Keratinocyte (primary cell): ENCODE results near the gene HNRNPA2B1. TPM values are rescaled to one million over a fixed set of nuclear protein-coding genes. Genes with fewer than 3 reads are reported as not detected.
"Not testable (repeated sequence)": the region's sequence is repeated elsewhere in the genome, so short reads cannot be mapped to it uniquely, and the experiment has no call there.

Source experiments
- DNase-seq: peaks from one replicate; pipeline ENCODE4 v3.0.0-alpha.2; 2011; ENCODE audit warnings: low read depth, missing footprints, low spot score
- FAIRE-seq: peaks from 2 replicates; lab custom pipeline; 2011; peaks lifted over from hg19 to GRCh38; lab: Jason Lieb, UNC
- H2AFZ ChIP-seq: 2 replicates; pipeline ENCODE4 v1.6.0; 2012; ENCODE audit warnings: low read length, control low read depth, inconsistent platforms; ENCODE audit not compliant: control insufficient read depth
- H3K27ac ChIP-seq: 2 replicates; pipeline ENCODE4 v1.5.1; 2011; ENCODE audit warnings: low read length; ENCODE audit not compliant: control insufficient read depth, insufficient read depth
- H3K27me3 ChIP-seq: 3 replicates; pipeline ENCODE4 v1.6.0; 2011; ENCODE audit warnings: low read length; ENCODE audit not compliant: control insufficient read depth, insufficient read depth; ENCODE audit errors: extremely low read depth
- H3K36me3 ChIP-seq, 2 experiments: 2 replicates in 1 of 2; 3 replicates in 1 of 2; pipeline ENCODE4 v1.5.1; 2011; ENCODE audit warnings: low read length in 2 of 2, mild to moderate bottlenecking in 1 of 2; ENCODE audit not compliant: control insufficient read depth in 2 of 2, insufficient read depth in 2 of 2; ENCODE audit errors: extremely low read depth in 1 of 2
- H3K4me1 ChIP-seq: 3 replicates; pipeline ENCODE4 v1.5.1; 2011; ENCODE audit warnings: low read length; ENCODE audit not compliant: control insufficient read depth, insufficient read depth; ENCODE audit errors: extremely low read depth
- H3K4me2 ChIP-seq: 3 replicates; pipeline ENCODE4 v1.6.0; 2011; ENCODE audit warnings: low read depth, low read length; ENCODE audit not compliant: control insufficient read depth, insufficient read depth; ENCODE audit errors: extremely low read depth
- H3K4me3 ChIP-seq, 3 experiments: fragments of 200-600 bp in 1 of 3; sonication (generic) in 1 of 3; 2 replicates in 2 of 3; 3 replicates in 1 of 3; pipeline ENCODE4 v1.5.1; 2011 to 2016; ENCODE audit warnings: low read length in 3 of 3, mild to moderate bottlenecking in 3 of 3, control low read depth in 2 of 3, inconsistent platforms in 1 of 3, low read depth in 1 of 3, mixed read lengths in 1 of 3, mixed run types in 1 of 3, moderate library complexity in 1 of 3; ENCODE audit not compliant: control insufficient read depth in 2 of 3, insufficient read depth in 2 of 3; ENCODE audit errors: extremely low read depth in 1 of 3
- H3K79me2 ChIP-seq: 2 replicates; pipeline ENCODE4 v1.6.0; 2012; ENCODE audit warnings: low read length; ENCODE audit not compliant: control insufficient read depth, insufficient read depth
- H3K9ac ChIP-seq: 3 replicates; pipeline ENCODE4 v1.6.0; 2011; ENCODE audit warnings: low read length; ENCODE audit not compliant: control insufficient read depth, insufficient read depth; ENCODE audit errors: extremely low read depth
- H3K9me1 ChIP-seq: 3 replicates; pipeline ENCODE4 v1.6.0; 2011; ENCODE audit warnings: low read length; ENCODE audit not compliant: control insufficient read depth, insufficient read depth; ENCODE audit errors: extremely low read depth
- H3K9me3 ChIP-seq: 2 replicates; pipeline ENCODE4 v1.5.1; 2012; ENCODE audit warnings: low read depth, low read length; ENCODE audit not compliant: control insufficient read depth
- H4K20me1 ChIP-seq: 3 replicates; pipeline ENCODE4 v1.6.0; 2011; ENCODE audit warnings: low read length; ENCODE audit not compliant: control insufficient read depth, insufficient read depth; ENCODE audit errors: extremely low read depth
- EZH2 ChIP-seq: IDR thresholded peaks from one replicate; pipeline ENCODE4 v1.6.1; 2012; ENCODE audit warnings: inconsistent platforms, mild to moderate bottlenecking, low read length, moderate library complexity
- dilution Hi-C: fragments of 300-500 bp; cut with MboI; formaldehyde crosslinking; loops from one replicate; pipeline ENCODE4 v1.7.0; 2020; ENCODE audit warnings: low sequenced_read_pairs; ENCODE audit not compliant: extremely low pct_ligation_motif_present
- polyA plus RNA-seq, 5 experiments: library from polyadenylated mRNA; depleted of rRNA in 3 of 5; stranded (reverse) in 3 of 5; stranded (forward) in 1 of 5; unstranded in 1 of 5; fragments of >200 nt; gene quantifications; 1 replicate in 1 of 5; 2 replicates in 3 of 5; 3 replicates in 1 of 5; pipeline versions ENCODE4 v1.2.1 to v1.2.3, GENCODE V29; 2011 to 2012; ENCODE audit warnings: missing spikeins in 2 of 5, low read depth in 1 of 5, low replicate concordance in 1 of 5
- TF ChIP-seq, protein P1 (sequence below), 3 experiments: IDR thresholded peaks in 1 of 3; conservative IDR thresholded peaks in 1 of 3; optimal IDR thresholded peaks in 1 of 3; 2 replicates in 2 of 3; 3 replicates in 1 of 3; pipeline versions ENCODE3 to v1.5.1; 2011; ENCODE audit warnings: low read length in 3 of 3, mild to moderate bottlenecking in 3 of 3, moderate library complexity in 2 of 3, control low read depth in 1 of 3, inconsistent platforms in 1 of 3; ENCODE audit not compliant: insufficient read depth in 2 of 3; ENCODE audit errors: extremely low read depth in 1 of 3

Gene HNRNPA2B1
- polyA plus RNA-seq, 1 donor (not counting 4 experiments of a cell fraction or from before 2014, with no cell fraction given): 511 TPM

GRCh38 chr7:26175903-26176302 lies 24.6 kb downstream of the HNRNPA2B1 start:
- H3K36me3 ChIP-seq, H3K9me3 ChIP-seq, H3K4me1 ChIP-seq, dilution Hi-C loops, H3K9me1 ChIP-seq, H3K9ac ChIP-seq, H3K79me2 ChIP-seq, H3K27ac ChIP-seq, FAIRE-seq, H2AFZ ChIP-seq, H3K27me3 ChIP-seq, H3K4me2 ChIP-seq, DNase-seq, H3K4me3 ChIP-seq, H4K20me1 ChIP-seq: not testable (repeated sequence)

DNA sequence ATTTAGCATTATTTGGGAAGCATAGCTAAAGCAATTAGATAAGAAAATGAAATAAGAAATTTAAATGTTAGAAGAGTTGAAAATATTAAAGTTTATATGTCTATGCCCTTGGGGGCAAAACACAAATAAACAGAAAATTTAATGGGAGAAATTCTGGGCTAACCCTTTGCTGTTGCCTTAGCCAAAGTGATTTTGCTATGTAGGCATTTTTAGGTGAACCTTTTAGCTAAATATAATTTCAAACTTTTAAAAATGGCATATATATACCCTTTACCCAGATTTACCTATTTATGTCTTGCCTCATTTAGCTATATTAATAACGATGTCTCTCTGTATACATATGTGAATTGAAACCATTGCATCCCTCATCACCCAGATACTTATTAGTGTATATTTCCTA lies 28.5 kb downstream of the HNRNPA2B1 start:
- no peak for DNase-seq

DNA sequence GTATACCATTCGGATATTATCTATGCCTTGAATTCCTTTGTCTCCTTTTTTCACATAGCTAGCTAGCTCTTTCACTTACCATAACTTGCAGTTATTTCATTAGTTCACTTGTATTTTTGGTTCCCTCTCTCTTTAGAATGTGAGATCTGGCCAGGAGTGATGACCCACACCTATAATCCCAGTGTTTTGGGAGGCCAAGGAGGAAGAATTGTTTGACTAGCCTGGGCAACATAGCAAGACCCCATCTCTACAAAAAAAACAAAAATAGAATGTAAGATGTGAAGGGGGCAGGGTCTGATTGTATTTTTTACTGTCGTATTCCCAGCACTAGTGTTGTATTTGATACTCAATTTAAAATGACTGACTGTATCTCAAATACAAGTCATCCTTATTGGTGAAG lies 28.9 kb downstream of the HNRNPA2B1 start:
- TF ChIP-seq, protein P1, sequence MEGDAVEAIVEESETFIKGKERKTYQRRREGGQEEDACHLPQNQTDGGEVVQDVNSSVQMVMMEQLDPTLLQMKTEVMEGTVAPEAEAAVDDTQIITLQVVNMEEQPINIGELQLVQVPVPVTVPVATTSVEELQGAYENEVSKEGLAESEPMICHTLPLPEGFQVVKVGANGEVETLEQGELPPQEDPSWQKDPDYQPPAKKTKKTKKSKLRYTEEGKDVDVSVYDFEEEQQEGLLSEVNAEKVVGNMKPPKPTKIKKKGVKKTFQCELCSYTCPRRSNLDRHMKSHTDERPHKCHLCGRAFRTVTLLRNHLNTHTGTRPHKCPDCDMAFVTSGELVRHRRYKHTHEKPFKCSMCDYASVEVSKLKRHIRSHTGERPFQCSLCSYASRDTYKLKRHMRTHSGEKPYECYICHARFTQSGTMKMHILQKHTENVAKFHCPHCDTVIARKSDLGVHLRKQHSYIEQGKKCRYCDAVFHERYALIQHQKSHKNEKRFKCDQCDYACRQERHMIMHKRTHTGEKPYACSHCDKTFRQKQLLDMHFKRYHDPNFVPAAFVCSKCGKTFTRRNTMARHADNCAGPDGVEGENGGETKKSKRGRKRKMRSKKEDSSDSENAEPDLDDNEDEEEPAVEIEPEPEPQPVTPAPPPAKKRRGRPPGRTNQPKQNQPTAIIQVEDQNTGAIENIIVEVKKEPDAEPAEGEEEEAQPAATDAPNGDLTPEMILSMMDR (optimal IDR thresholded peaks at IDR 0.05 in 1 of 3, IDR thresholded peaks at IDR 0.05 in 1 of 3, conservative IDR thresholded peaks at IDR 0.05 in 1 of 3; ENCODE audit: extremely low read depth in 1 of 3, insufficient read depth in 2 of 3, low read length in 3 of 3): no peak
- no peak for TF ChIP-seq EZH2
- H4K20me1 ChIP-seq: no peaks in the 10 kb centered on the region
- H3K9me3 ChIP-seq: no peaks in the 10 kb centered on the region
- H3K9me1 ChIP-seq: no peaks in the 10 kb centered on the region
- H2AFZ ChIP-seq: no peak overlapping the region
- FAIRE-seq (no peak), DNase-seq (no peak)
- dilution Hi-C loops: no loop called here
- H3K9ac ChIP-seq: no peak overlapping the region
- no peaks in the 10 kb centered on the region for H3K79me2 ChIP-seq
- H3K27me3 ChIP-seq: no peaks in the 10 kb centered on the region
- H3K27ac ChIP-seq: no peak overlapping the region
- H3K36me3 ChIP-seq: no peaks in the 10 kb centered on the region
- H3K4me2 ChIP-seq: no peak overlapping the region
- no peaks in the 10 kb centered on the region for H3K4me1 ChIP-seq
- H3K4me3 ChIP-seq: no peak overlapping the region

More for the DNA sequence above, 28.5 kb downstream of the HNRNPA2B1 start:
- Histone ChIP-seq H3K27me3 (no peaks in the 10 kb centered on the region), H3K36me3 (no peaks in the 10 kb centered on the region), H3K27ac (no peak overlapping the region), H3K79me2 (no peaks in the 10 kb centered on the region), H2AFZ (no peak overlapping the region), H3K4me3 (no peak overlapping the region), H3K9ac (no peak overlapping the region), H3K9me1 (no peaks in the 10 kb centered on the region), H3K4me2 (no peak overlapping the region), H4K20me1 (no peaks in the 10 kb centered on the region), H3K9me3 (no peaks in the 10 kb centered on the region), H3K4me1 (no peaks in the 10 kb centered on the region)
- dilution Hi-C loops: no loop called here
- TF ChIP-seq, protein P1 (optimal IDR thresholded peaks at IDR 0.05 in 1 of 3, IDR thresholded peaks at IDR 0.05 in 1 of 3, conservative IDR thresholded peaks at IDR 0.05 in 1 of 3; ENCODE audit: extremely low read depth in 1 of 3, insufficient read depth in 2 of 3, low read length in 3 of 3): no peak
- TF ChIP-seq EZH2: no peak
- FAIRE-seq: no peak
